ENCODE results near the gene ZNF683.

- no peak for TF ChIP-seq CTCF (IDR thresholded peaks at IDR 0.05)
- no peak for TF ChIP-seq POLR2A (IDR thresholded peaks at IDR 0.05)
- no peak for TF ChIP-seq POLR2AphosphoS5 (IDR thresholded peaks at IDR 0.05)
Measured at GRCh38 chr1:26409191-26409807, 36.7 kb upstream of the ZNF683 start.
